Lower lobe of right lung (tissue), 2 donors: ENCODE results near the gene CREB3L2. TPM values are rescaled to one million over a fixed set of nuclear protein-coding genes. Genes with fewer than 3 reads are reported as not detected.

ENCODE experiments used
- ATAC-seq, 2 donors: fragments of 200-7000 bp; cut with Tn5 transposase; one replicate each; pipeline ENCODE4 v1.9.1; 2020 to 2022; ENCODE audit warnings: mild to moderate bottlenecking in 2 of 2, moderate library complexity in 2 of 2
- DNase-seq: peaks from one replicate; pipeline ENCODE4 v3.0.0-alpha.2; 2020
- H3K27ac ChIP-seq: fragments of 200-600 bp; one replicate; pipeline ENCODE4 v1.8.0; 2022
- H3K27me3 ChIP-seq: fragments of 200-600 bp; one replicate; pipeline ENCODE4 v1.8.0; 2022; ENCODE audit warnings: low read depth
- H3K36me3 ChIP-seq: fragments of 200-600 bp; one replicate; pipeline ENCODE4 v1.8.0; 2022; ENCODE audit warnings: mild to moderate bottlenecking
- H3K4me1 ChIP-seq: fragments of 200-600 bp; one replicate; pipeline ENCODE4 v1.8.0; 2022
- H3K4me3 ChIP-seq: fragments of 200-600 bp; one replicate; pipeline ENCODE4 v1.8.0; 2022; ENCODE audit warnings: mild to moderate bottlenecking
- H3K9me3 ChIP-seq: fragments of 200-600 bp; one replicate; pipeline ENCODE4 v1.8.0; 2022
- intact Hi-C: fragments of 100-400 bp; cut with DNase I; formaldehyde crosslinking; loops from one replicate; pipeline ENCODE4 v1.11.0; 2022
- total RNA-seq: library from RNA; stranded (reverse); fragmentation: NEBNext Ultra II Directional; extraction: Animal tissue kit (Norgen Biotek cat#: 25700); gene quantifications from one replicate; pipeline ENCODE4 v1.2.1, GENCODE V29; 2021
- TF ChIP-seq, protein P1 (sequence below): fragments of 200-600 bp; IDR thresholded peaks from one replicate; pipeline ENCODE4 v1.8.0; 2022; ENCODE audit warnings: antibody characterized with exemption, mild to moderate bottlenecking
- donor health status: DM: no; HTN: yes; CAD: no; lungs with severe emphysema.

Gene CREB3L2
- total RNA-seq, 1 donor from 2014 or later, result 48.9 TPM

DNA sequence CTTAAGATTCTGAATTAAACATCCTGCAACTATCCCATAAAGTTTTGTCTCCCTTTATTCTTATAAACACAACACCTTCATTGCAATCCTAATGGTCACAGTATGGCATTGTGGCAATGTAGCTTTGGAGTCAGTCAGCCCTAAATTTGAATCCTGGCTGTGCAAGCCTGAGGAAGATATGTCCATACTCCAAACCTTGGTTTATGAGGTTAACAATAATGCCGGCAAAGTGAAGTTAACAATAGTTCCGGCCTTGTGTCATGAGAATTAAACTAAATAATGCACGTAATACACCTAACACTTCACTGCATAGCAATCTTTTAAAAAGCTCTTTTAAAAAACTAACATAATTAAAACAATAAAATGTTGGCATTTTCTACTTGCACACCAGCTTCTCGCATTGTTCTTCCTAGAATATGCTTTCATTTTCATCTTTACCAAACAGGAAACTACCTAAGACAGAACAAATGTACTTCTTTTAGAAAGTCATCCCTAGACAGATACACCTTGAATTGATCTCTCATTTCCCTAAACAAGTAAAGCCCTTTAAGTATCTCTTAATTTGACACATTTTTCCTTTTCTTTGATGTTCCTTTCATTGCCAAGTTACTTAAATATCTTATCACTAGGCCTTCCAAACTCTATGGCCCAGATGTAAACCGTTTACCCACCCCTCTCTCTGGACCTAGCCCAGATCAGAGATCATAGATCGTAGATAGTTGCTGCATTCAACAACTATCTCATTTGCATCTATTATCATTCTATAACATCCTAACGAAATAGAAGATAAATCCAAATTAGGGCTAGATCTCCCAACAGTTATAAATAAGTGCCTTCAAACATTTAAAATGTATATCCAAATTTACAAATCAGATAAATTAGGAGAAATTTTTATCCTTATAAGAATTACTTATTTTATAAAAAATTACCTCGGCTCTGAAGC, 66.7 kb downstream of the CREB3L2 start:
- Histone ChIP-seq H3K27me3 (no peaks in the 10 kb centered on the region), H3K4me1 (peaks cover 73% of the 10 kb centered on the region), H3K36me3 (no peaks in the 10 kb centered on the region), H3K4me3 (peak overlapping the region; percentile 35), H3K9me3 (no peaks in the 10 kb centered on the region), H3K27ac (peak overlapping the region; percentile 75)
- ATAC-seq (no peak), DNase-seq (no peak)
- intact Hi-C loops, result no loop called here
- TF ChIP-seq, protein P1, sequence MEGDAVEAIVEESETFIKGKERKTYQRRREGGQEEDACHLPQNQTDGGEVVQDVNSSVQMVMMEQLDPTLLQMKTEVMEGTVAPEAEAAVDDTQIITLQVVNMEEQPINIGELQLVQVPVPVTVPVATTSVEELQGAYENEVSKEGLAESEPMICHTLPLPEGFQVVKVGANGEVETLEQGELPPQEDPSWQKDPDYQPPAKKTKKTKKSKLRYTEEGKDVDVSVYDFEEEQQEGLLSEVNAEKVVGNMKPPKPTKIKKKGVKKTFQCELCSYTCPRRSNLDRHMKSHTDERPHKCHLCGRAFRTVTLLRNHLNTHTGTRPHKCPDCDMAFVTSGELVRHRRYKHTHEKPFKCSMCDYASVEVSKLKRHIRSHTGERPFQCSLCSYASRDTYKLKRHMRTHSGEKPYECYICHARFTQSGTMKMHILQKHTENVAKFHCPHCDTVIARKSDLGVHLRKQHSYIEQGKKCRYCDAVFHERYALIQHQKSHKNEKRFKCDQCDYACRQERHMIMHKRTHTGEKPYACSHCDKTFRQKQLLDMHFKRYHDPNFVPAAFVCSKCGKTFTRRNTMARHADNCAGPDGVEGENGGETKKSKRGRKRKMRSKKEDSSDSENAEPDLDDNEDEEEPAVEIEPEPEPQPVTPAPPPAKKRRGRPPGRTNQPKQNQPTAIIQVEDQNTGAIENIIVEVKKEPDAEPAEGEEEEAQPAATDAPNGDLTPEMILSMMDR, result no peak

DNA sequence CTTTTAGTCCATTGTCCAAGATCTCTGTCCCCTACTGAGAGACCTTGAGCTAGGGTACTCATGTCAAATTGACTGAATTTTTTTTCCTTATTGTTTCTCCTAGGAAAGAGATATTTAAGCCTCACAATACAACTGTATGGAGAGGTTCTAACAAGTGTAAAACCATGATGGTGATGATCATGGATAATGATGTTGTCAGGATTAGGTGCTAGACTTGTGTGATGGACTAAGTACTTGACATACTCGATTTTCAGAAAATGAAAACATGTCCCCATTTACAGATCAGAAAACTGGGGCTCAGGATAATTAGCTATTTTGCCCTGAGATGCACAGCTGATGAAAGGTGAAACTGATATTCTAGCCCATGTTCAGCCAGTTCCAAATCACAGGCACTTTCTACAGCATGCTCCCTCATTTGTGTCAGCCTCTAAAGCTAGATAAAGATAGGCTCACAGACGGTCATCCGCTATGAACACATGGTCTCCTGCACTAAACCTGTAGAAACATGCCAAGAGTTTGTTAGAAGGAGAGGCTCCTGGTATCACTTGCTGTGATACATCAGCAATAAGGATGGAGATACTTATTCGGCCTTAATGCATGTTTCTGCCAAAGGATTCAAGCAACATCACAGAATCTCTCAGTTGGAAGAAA, 67.6 kb downstream of the CREB3L2 start:
- DNase-seq, result no peak
- no peak for ATAC-seq
- H3K9me3 ChIP-seq, result no peaks in the 10 kb centered on the region
- intact Hi-C loops, result no loop called here
- H3K4me1 ChIP-seq, result peaks cover 72% of the 10 kb centered on the region
- H3K4me3 ChIP-seq, result peak overlapping the region; percentile 35
- H3K27me3 ChIP-seq, result no peaks in the 10 kb centered on the region
- TF ChIP-seq, protein P1, result no peak
- H3K27ac ChIP-seq, result peak overlapping the region; percentile 75
- H3K36me3 ChIP-seq, result no peaks in the 10 kb centered on the region

GRCh38 chr7:137933270-137934017, 68.4 kb downstream of the CREB3L2 start:
- Histone ChIP-seq H3K4me1 (peaks cover 72% of the 10 kb centered on the region), H3K9me3 (no peaks in the 10 kb centered on the region), H3K4me3 (no peak overlapping the region), H3K36me3 (no peaks in the 10 kb centered on the region), H3K27me3 (no peaks in the 10 kb centered on the region), H3K27ac (peak overlapping the region; percentile 75)
- DNase-seq, result no peak
- no peak for ATAC-seq
- intact Hi-C loops, result no loop called here
- TF ChIP-seq, protein P1, result no peak

DNA sequence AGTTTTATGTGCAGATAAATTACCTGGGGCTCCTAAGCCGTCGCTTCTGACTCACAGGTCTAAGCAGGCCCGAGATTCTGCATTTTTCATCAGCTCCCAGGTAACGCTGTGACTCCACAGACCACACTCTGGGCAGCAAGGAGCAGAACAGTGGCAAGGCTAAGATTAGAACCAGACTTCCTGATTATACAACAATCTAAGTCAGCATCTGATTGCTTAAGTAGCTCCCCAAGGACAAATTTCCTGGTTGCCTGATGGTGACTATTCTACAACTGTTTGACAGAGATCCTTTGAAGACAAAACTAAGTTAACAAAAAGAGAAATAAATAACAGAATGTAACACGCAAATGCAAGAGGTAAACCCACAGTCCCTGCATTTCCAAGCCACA, 69.0 kb downstream of the CREB3L2 start:
- Histone ChIP-seq H3K4me1 (peaks cover 72% of the 10 kb centered on the region), H3K36me3 (peaks cover 4% of the 10 kb centered on the region), H3K27ac (peak overlapping the region; percentile 75), H3K27me3 (no peaks in the 10 kb centered on the region), H3K4me3 (no peak overlapping the region), H3K9me3 (no peaks in the 10 kb centered on the region)
- DNase-seq (no peak), ATAC-seq (peak; percentile 64 to 81)
- TF ChIP-seq, protein P1, result no peak
- intact Hi-C loops, result no loop called here

DNA sequence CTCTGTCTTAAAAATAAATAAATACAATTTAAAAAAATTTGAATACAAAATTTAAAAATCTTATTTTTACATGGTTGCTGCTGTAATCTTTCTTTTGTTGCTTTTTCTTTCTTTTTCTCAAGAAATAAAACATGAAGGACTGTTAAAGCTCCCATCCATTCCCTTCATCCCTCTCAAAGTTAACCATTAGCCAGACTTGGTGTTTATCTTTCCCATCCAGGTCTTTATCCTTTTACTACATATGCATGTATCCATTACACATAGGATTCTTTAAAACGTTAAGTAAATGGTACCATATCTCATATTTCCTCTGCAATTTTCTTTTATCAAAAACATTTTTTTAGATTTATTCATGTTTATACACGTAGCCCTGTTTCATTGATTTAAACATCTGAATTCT, 70.1 kb downstream of the CREB3L2 start:
- Histone ChIP-seq H3K9me3 (no peaks in the 10 kb centered on the region), H3K27me3 (no peaks in the 10 kb centered on the region), H3K4me1 (peaks cover 66% of the 10 kb centered on the region), H3K27ac (no peak overlapping the region), H3K4me3 (no peak overlapping the region), H3K36me3 (peaks cover 14% of the 10 kb centered on the region)
- TF ChIP-seq, protein P1, result no peak
- ATAC-seq (no peak), DNase-seq (no peak)
- intact Hi-C loops, result no loop called here
